Body of pancreas (tissue), 4 donors: ENCODE results near the gene CDH4. TPM values are rescaled to one million over a fixed set of nuclear protein-coding genes. Genes with fewer than 3 reads are reported as not detected.

Experiments
- ATAC-seq: fragments of 150-250 bp; one replicate; pipeline ENCODE4 v1.9.1; 2016
- DNase-seq, 4 donors: peaks; one replicate each; pipeline ENCODE4 v3.0.0-alpha.2; 2019
- H3K27ac ChIP-seq, 4 donors: fragments of 200-600 bp; sonication (generic); 1 replicate in 3 of 4; 2 replicates in 1 of 4; pipeline versions ENCODE4 v1.5.1 to v1.6.1; 2016 to 2019; ENCODE audit warnings: mild to moderate bottlenecking in 1 of 4, mixed read lengths in 1 of 4, moderate library complexity in 1 of 4
- H3K27me3 ChIP-seq, 2 donors: fragments of 200-600 bp; sonication (generic); one replicate each; pipeline ENCODE4 v1.6.0; 2016; ENCODE audit warnings: mild to moderate bottlenecking in 1 of 2
- H3K36me3 ChIP-seq, 2 donors: fragments of 200-600 bp; sonication (generic); replicated peaks in 1 of 2; 2 replicates each; pipeline ENCODE4 v1.5.1; 2016; ENCODE audit warnings: low read depth in 2 of 2; ENCODE audit not compliant: insufficient read depth in 1 of 2
- H3K4me1 ChIP-seq: fragments of 200-600 bp; sonication (generic); one replicate; pipeline ENCODE4 v1.6.0; 2016
- H3K4me3 ChIP-seq, 2 donors: fragments of 200-600 bp; sonication (generic); 1 replicate in 1 of 2; 2 replicates in 1 of 2; pipeline ENCODE4 v1.5.1; 2016 to 2019
- H3K9me3 ChIP-seq, 3 donors: fragments of 200-600 bp; sonication (generic); 1 replicate in 2 of 3; 2 replicates in 1 of 3; pipeline ENCODE4 v1.5.1; 2016
- CTCF ChIP-seq, 7 experiments: fragments of 450-650 bp in 4 of 7; fragments of 200-600 bp in 3 of 7; sonication (generic) in 3 of 7; IDR thresholded peaks; one replicate each; pipeline ENCODE4 v1.5.1; 2016 to 2019; ENCODE audit warnings: antibody characterized with exemption in 7 of 7
- POLR2A ChIP-seq, 3 donors: fragments of 450-650 bp; IDR thresholded peaks; one replicate each; pipeline ENCODE4 v1.6.1; 2016; ENCODE audit warnings: antibody characterized with exemption in 3 of 3, mild to moderate bottlenecking in 2 of 3
- WGBS, 2 donors: methylation state at CpG; one replicate each; pipeline ENCODE4 v1.1.5; 2017; 5-methylcytosine and 5-hydroxymethylcytosine counted together
- intact Hi-C: fragments of 100-400 bp; cut with DNase I; formaldehyde crosslinking; loops from one replicate; pipeline ENCODE4 v1.15.1; 2023
- total RNA-seq, 2 donors: library from RNA; depleted of rRNA; stranded (reverse); fragments of >200 nt; gene quantifications; one replicate each; pipeline ENCODE4 v1.1.0, GENCODE V29; 2016

The CDH4 gene
- total RNA-seq, 2 donors from 2014 or later = 0.33 to 0.52 TPM

- 91 to 92% methylated on average over 14 to 19 of the region's 20 CpGs for WGBS, 2 donors
- no peaks in the 10 kb centered on the region for H3K9me3 ChIP-seq
- H3K27ac ChIP-seq = no peak overlapping the region
- no peak for ATAC-seq
- peak in 2 of 4 donors; percentile 4 to 7 for DNase-seq
- H3K36me3 ChIP-seq = no peaks in the 10 kb centered on the region
- no peaks in the 10 kb centered on the region for H3K27me3 ChIP-seq
- peaks cover 30% of the 10 kb centered on the region for H3K4me1 ChIP-seq
- H3K4me3 ChIP-seq = no peak overlapping the region
- TF ChIP-seq CTCF (IDR thresholded peaks at IDR 0.05) = no peak
- TF ChIP-seq POLR2A (IDR thresholded peaks at IDR 0.05) = no peak
- intact Hi-C loops = no loop called here
Measured at GRCh38 chr20:61953037-61954021, 701.3 kb downstream of the CDH4 start.

- ATAC-seq (no peak), DNase-seq (peak in 1 of 4 donors; percentile 14)
- H3K9me3 ChIP-seq = no peaks in the 10 kb centered on the region
- no peaks in the 10 kb centered on the region for H3K36me3 ChIP-seq
- no peak overlapping the region for H3K27ac ChIP-seq
- no peak overlapping the region for H3K4me3 ChIP-seq
- intact Hi-C loops = no loop called here
- WGBS, 2 donors = 61 to 75% methylated on average over 13 to 16 of the region's 16 CpGs
- no peak for TF ChIP-seq CTCF (IDR thresholded peaks at IDR 0.05)
- TF ChIP-seq POLR2A (IDR thresholded peaks at IDR 0.05) = no peak
- no peaks in the 10 kb centered on the region for H3K27me3 ChIP-seq
- peaks cover 30% of the 10 kb centered on the region for H3K4me1 ChIP-seq
Measured at GRCh38 chr20:61954276-61955021, 702.4 kb downstream of the CDH4 start.

- TF ChIP-seq CTCF (IDR thresholded peaks at IDR 0.05) (no peak), POLR2A (IDR thresholded peaks at IDR 0.05) (no peak)
- 18 to 23% methylated on average over 6 of the region's 6 CpGs for WGBS, 2 donors
- peak overlapping the region in 3 of 4 donors; percentile 51 to 71 (median 59) for H3K27ac ChIP-seq
- H3K4me3 ChIP-seq = no peak overlapping the region
- DNase-seq (no peak), ATAC-seq (no peak)
- H3K4me1 ChIP-seq = peaks cover 30% of the 10 kb centered on the region
- no peaks in the 10 kb centered on the region for H3K27me3 ChIP-seq
- intact Hi-C loops = no loop called here
- no peaks in the 10 kb centered on the region for H3K9me3 ChIP-seq
- no peaks in the 10 kb centered on the region for H3K36me3 ChIP-seq
Measured at GRCh38 chr20:61955668-61956395, 703.8 kb downstream of the CDH4 start.

GRCh38 chr20:61956396-61957342, 704.6 kb downstream of the CDH4 start:
- no peaks in the 10 kb centered on the region for H3K27me3 ChIP-seq
- TF ChIP-seq CTCF (IDR thresholded peaks at IDR 0.05) = no peak
- TF ChIP-seq POLR2A (IDR thresholded peaks at IDR 0.05) = peak in 1 of 3 donors; percentile 12
- ATAC-seq = peak; percentile 82
- H3K9me3 ChIP-seq = no peaks in the 10 kb centered on the region
- DNase-seq = peak; percentile 36 to 61 (median 47)
- peaks cover 30% of the 10 kb centered on the region for H3K4me1 ChIP-seq
- H3K27ac ChIP-seq = peak overlapping the region in 3 of 4 donors; percentile 51 to 71 (median 59)
- H3K4me3 ChIP-seq = no peak overlapping the region
- no peaks in the 10 kb centered on the region for H3K36me3 ChIP-seq
- 13 to 15% methylated on average over 12 of the region's 12 CpGs for WGBS, 2 donors
- intact Hi-C loops = no loop called here
